Left kidney (tissue), 2 donors: Measurements from ENCODE around the gene STARD10. TPM values are rescaled to one million over a fixed set of nuclear protein-coding genes. Genes with fewer than 3 reads are reported as not detected.

Experiments used
- DNase-seq: peaks from one replicate; pipeline ENCODE4 v3.0.0-alpha.2; 2013
- polyA plus RNA-seq: library from polyadenylated mRNA; unstranded; fragments of 120-200 nt; gene quantifications from one replicate; pipeline ENCODE4 v1.2.1, GENCODE V29; 2013; ENCODE audit not compliant: insufficient read length

Gene STARD10
- polyA plus RNA-seq, 1 donor = 66.4 TPM

- DNase-seq = no peak
These were observed 12.9 kb downstream of the STARD10 start for GRCh38 chr11:72781063-72781312.

- DNase-seq = no peak
These were observed 13.4 kb downstream of the STARD10 start for GRCh38 chr11:72780296-72781062.

GRCh38 chr11:72779495-72780128 is 14.2 kb downstream of the STARD10 start:
- DNase-seq = no peak

- DNase-seq = no peak
These were observed 15.0 kb downstream of the STARD10 start for GRCh38 chr11:72778535-72779494.

- no peak for DNase-seq
These were observed 16.0 kb downstream of the STARD10 start for GRCh38 chr11:72777755-72778278.

- no peak for DNase-seq
These were observed 16.7 kb downstream of the STARD10 start for GRCh38 chr11:72776844-72777754.

GRCh38 chr11:72776117-72776843 is 17.6 kb downstream of the STARD10 start:
- no peak for DNase-seq

- DNase-seq = no peak
These were observed 18.3 kb downstream of the STARD10 start for GRCh38 chr11:72775288-72776110.

GRCh38 chr11:72774499-72774898 is 19.3 kb downstream of the STARD10 start:
- DNase-seq = no peak

GRCh38 chr11:72773696-72774095 is 20.2 kb downstream of the STARD10 start:
- no peak for DNase-seq

- DNase-seq = no peak
These were observed 20.6 kb downstream of the STARD10 start for GRCh38 chr11:72773291-72773690.

- DNase-seq = no peak
These were observed 21.8 kb downstream of the STARD10 start for GRCh38 chr11:72772059-72772458.

- DNase-seq = no peak
These were observed 22.3 kb downstream of the STARD10 start for GRCh38 chr11:72771507-72771906.

- DNase-seq = no peak
These were observed 23.0 kb downstream of the STARD10 start for GRCh38 chr11:72770799-72771198.

- no peak for DNase-seq
These were observed 24.2 kb downstream of the STARD10 start for GRCh38 chr11:72769680-72770079.

GRCh38 chr11:72768581-72768980 is 25.3 kb downstream of the STARD10 start:
- DNase-seq = no peak

GRCh38 chr11:72767203-72768062 is 26.4 kb downstream of the STARD10 start:
- DNase-seq = no peak

- no peak for DNase-seq
These were observed 27.5 kb downstream of the STARD10 start for GRCh38 chr11:72766152-72766902.
